ENCODE measurements around the gene ZNF195.
"Not testable (repeated sequence)": the region's sequence is repeated elsewhere in the genome, so short reads cannot be mapped to it uniquely, and the experiment has no call there.

Gene ZNF195

DNA sequence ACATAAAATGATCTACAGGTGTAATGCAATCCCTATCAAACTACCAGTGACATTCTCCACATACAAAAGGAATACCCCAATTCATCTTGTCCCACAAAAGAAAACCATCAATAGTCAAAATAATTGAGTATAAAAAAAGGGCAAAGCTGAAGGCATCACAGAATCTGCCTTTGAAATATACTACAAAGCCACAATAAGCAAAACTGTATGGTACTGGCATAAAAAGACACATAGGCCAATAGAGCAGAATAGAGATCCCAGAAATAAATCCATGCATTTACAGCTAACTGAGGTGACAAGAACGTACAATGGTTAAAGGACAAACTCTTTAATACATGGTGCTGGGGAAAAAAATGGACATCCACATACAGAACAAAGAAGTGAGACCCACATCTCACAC lies 31.8 kb downstream of the ZNF195 start:
- no peak for DNase-seq (ENCODE audit: low read depth, low spot score)

DNA sequence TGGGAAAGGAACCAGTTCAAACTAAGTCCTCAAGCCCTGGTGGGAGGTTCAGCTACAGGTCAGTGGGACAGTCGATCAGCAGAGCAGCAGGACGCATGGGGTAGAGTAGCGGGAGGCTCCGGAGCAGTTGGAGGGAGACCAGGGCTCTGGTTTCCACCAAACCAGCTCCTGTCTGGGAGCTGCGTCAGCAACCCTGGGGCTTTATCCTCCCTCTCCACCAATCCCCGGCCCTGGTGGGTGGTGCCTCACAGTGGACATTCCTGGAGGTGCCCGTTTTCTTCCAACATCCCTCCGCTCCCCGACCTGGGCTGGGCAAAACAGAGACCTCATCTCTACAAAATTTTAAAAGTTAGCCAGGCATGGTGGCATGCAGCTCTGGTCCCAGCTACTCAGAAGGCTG lies 32.4 kb downstream of the ZNF195 start:
- no peak for DNase-seq (ENCODE audit: low read depth, low spot score)

DNA sequence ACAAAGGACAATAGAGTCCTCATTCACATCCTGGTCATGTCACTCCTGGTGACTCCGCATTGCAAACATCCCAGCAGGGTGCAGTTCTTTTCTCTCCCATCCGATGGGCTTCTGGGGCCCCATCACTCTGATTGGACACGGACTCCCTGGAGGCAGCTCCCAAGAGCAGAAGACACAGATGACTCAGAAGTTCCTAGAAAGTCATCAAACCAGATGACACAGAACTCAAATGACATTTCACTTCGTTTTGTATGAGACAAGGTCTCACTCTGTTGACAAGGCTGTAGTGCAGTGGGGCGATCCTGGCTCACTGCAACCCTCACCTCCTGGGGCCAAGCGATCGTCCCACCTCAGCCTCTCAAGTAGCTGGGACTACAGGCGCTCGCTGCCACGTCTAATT lies 33.2 kb downstream of the ZNF195 start:
- no peak for DNase-seq (ENCODE audit: low read depth, low spot score)

DNA sequence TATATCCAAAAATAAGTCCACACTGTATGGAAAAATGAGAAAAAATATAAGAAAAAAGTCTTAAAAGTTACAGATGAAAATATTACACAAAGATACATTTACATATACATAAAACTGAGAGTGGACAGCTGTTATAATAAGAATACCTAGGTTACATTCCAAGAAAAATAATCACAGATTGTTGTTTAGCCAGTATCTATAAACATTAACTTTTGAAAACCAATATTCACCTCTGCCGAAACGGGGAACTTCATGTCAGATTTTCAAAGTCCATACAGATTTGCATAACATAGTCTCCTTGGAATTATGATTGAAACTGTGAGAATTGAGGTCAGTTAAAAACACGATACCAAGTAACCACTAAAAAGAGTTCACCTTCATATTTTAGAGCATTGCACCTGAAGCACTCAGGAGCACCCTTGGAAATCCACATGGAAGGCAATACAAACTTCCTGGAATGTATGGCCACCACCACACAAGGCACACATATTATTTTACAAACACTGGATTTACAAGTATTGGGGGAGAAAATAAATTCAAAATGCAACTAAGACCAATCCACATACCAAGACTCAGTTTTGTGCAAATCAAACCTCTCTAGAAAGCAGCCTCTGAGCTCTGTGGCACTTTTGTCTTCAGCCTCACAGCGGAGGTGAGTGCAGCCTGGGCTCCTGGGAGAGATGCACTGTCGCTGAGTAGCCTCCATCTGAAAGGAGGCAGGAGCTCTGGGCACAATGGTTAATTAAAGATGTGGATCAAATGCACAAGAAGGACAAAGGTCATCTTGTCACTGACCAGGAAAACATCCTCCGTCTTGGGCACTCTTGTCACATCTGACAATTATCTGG lies 34.4 kb downstream of the ZNF195 start:
- DNase-seq (ENCODE audit: low read depth, low spot score) = no peak

DNA sequence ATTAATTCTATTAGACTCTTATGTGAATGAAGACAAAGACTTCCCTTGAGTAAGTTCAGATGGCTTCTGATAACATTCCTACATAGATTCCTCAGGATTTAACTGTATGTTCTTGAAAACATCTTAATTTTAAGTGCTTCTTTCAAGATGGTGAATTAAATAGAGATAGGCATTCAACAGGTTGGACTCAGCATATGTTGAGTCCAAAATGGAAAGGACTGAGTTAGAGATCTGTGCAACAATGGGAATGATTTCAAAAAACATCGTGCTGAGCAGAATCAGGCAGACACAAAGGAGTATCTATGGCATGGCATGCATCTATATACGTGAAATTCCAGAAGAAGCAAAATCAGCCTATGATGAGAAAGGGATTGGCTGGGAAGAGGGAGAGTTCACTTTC lies 36.2 kb downstream of the ZNF195 start:
- DNase-seq (ENCODE audit: low read depth, low spot score) = no peak

DNA sequence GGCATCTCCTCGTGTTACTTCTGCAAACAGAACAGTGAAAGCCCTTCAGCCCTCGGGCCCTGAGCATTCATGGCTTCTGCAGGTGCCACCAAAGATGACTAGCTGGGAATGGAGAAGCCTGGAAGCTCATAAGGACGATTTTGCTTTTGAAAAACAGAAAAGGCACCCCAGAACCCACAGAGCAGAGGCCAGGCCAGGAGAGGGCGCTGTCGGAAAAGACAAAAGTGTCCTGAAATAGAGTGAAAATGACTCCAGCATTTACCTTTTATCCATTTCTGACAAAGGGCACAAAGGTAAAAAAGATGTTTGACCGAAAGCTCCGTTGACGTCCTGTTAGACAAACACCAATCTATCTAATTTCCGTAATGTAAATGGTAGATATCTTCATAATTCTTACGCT lies 37.6 kb downstream of the ZNF195 start:
- DNase-seq (ENCODE audit: low read depth, low spot score) = no peak

DNA sequence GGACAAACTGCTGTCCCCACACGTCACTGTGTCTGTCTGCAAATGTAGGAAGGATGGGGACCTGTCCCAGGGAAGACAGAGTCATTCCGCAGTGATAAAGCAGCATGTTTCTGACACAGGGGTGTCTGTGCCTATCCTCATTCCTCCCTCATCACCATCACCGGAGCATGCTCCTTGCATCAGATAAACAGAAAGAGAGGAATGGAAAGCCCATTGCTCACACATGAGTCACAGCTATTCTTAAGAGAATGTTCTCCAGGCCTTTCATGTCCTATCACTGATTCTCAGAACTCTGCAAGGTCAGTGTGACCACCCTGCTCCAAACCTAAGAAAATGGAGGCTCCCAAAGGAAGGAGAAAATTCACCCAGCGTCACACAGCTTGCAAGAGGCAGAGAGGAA lies 38.9 kb downstream of the ZNF195 start:
- DNase-seq (ENCODE audit: low read depth, low spot score) = no peak

DNA sequence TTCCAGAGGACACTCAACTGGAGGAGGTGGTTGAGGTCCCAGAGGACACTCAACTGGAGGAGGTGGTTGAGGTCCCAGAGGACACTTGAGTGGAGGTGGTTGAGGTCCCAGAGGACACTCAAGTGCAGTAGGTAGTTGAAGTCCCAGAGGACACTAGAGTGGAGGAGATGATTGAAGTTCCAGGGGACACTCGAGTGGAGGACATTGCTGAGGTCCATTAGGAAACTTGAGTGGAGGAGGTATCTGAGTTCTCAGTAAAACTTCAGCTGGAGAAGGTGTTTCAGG lies 39.7 kb downstream of the ZNF195 start:
- no peak for DNase-seq (ENCODE audit: low read depth, low spot score)

DNA sequence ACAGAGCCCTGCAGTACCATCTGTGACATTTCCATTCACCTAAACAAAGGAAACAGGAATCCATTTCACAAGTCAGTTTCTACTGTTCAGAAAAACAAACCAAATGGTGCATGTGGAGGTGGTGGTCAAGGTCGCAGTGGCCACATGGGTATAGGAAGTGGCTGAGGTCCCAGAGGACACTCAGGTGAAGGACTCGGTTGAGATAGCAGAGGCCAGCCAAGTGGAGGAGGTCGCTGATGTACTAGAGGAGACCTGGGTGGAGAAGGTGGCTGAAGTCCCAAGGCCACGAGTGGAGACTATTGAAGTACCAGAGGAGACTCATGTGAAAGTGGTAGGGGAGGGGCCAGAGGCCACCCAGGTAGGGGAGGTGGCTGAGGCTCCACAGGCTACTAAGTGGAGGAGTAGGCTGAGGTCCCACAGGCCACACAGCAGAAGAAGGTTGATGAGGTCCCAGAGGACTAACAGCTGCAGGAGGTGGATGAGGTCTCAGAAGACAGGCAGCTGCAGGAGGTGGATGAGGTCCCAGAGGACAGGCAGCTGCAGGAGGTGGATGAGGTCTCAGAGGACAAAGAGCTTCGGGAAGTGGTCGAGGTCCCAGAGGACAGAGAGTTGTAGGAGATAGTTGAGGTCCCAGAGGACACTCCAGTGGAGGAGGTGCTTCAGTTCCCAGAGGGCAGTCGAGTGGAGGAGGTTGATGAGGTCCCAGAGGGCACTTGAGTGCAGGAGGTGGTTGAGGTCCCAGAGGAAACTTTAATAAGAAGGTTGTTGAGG lies 40.2 kb downstream of the ZNF195 start:
- DNase-seq (ENCODE audit: low read depth, low spot score) = no peak

DNA sequence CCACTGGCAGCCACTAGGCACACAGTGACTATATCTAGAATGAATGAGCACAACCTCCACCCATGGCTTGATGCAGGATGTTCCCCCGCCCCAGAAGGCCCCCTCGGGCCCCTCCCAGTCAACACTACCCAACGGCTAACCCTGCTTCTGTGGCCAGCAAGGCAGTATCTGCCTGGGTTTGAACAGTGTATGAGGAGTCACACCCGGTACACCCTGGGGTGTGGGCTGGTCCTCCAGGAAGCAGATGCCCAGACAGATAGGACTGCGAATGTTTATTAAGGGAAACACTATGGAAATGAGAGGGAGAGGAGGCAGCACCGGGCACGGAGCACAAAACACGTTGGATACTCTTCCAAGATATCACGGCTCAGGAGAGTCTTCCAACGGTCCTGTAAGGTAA lies 42.5 kb downstream of the ZNF195 start:
- not testable (repeated sequence) for DNase-seq (ENCODE audit: low read depth, low spot score)

DNA sequence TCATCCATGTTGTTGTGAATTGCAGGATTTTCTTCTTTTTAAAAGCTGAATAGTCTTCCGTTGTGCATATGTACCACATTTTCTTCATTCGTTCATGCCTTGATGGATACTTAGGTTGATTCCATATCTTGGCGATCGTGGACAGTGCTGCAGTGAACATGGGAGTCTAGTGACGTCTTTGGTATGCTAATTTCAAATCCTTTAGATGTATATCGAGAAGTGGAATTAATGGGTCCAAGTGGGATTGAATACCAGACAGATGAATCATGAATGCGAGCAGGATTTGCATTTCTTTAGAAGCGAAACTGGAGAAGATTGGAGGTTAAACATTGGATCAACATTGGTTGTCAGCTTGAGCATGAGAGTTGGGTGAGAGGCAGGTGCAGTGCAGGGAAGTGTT lies 45.8 kb downstream of the ZNF195 start:
- DNase-seq (ENCODE audit: low read depth, low spot score) = not testable (repeated sequence)

DNA sequence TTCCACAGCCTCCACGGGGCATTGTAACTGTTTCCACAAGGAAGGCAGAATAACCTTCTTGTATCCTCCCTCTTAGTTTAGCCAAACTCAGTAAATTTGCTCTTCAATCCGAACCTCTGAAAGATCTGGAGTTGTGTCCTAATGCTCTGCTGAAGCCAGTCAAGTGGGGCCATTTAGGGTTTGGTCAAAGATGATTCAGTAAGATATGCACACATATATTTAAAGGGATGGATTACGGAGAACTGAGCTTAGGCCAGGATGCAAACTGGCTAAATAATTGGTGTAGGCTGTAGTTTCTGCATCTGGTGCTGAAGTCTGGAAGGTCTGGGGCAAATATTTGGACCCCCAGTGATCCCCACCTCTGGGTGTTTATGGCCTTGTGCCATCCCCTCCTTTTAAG lies 47.9 kb downstream of the ZNF195 start:
- DNase-seq (ENCODE audit: low read depth, low spot score) = not testable (repeated sequence)

DNA sequence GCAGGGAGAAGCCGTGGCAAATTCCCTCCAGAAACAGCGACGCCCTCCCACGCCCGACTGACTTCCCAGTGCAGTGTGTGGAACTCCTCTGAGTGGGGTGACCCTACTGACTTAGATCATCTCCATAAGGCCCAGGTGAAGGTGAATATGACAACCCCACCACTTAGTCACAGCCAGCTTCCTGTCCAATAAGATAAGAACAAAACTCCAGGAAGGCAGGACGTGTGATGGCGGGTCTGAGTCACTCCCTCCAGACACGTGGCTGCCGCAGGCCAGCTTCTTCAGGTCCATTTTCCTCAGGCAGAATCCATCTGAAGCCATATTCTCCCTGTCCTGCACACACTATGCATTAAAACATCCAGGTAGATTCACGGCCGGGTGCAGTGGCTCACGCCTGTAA lies 48.9 kb downstream of the ZNF195 start:
- not testable (repeated sequence) for DNase-seq (ENCODE audit: low read depth, low spot score)

DNA sequence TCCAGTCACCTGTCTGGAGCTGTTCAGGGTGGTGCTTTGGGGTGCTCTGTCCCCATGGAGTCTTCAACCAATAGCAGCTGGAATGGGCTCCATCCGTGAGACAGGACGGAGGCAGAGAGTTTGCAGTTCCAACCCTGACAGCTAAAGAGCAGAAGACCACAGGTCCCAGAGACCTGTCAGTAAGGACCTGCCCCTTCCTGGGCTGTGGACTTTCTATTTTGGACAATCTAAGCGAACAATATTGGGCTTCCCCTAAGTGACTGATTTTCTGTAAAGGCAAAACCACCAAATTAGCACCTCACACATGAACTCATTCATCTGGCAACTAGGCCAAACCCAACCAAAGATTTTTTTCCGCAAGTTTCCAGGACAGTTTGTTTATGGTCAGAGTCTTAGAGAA lies 50.4 kb downstream of the ZNF195 start:
- DNase-seq (ENCODE audit: low read depth, low spot score) = not testable (repeated sequence)

DNA sequence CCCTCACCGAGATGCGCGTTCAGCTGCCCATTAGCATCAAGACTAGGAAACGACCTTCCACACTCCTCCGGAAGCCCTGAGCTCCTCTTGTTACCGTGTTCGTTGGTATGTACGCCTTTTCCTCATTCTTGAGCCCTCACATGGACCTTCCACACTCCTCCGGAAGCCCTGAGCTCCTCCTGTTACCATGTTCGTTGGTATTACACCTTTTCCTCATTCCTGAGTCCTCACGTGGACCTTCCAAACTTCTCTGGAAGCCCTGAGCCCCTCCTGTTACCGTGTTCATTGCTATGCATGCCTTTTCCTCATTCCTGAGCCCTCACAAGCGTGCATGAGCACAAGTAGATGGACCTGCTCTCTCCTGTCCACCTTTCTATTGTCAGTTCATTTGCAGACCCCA lies 52.5 kb downstream of the ZNF195 start:
- DNase-seq (ENCODE audit: low read depth, low spot score) = not testable (repeated sequence)

DNA sequence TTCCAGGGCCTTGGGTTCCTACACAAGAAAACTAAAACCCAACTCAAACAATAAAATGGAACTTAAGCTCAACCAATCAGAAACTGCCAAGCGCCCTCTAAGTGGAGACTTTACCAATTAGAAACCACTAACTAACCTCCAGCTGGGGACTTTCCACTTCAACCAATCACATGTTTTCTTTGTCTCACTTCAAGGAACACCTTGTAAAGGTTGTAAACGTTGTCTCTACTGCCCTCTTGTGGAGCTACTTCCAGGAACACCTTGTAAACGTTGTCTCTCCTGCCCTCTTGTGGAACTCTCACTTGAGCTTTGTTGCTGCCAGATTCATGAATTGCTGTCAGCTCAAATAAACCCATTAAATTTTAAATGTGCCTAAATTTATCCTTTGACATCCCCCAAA lies 54.2 kb downstream of the ZNF195 start:
- DNase-seq (ENCODE audit: low read depth, low spot score) = not testable (repeated sequence)
